Endothelial cell of umbilical vein (primary cell): ENCODE data around the gene SSB. TPM values are rescaled to one million over a fixed set of nuclear protein-coding genes. Genes with fewer than 3 reads are reported as not detected.

Source experiments
- BruUV-seq: library from RNA; stranded (reverse); fragments of 400-500 nt; replicated peaks from 2 replicates; lab custom pipeline; 2021; lab: Mats Ljungman, UMichigan
- CTCF ChIA-PET: fragments of 300-600, 350-600 bp; sonication (Branson Sonifier 250); formaldehyde crosslinking; loops from one replicate; lab custom pipeline; 2021; ENCODE audit warnings: antibody characterized with exemption, inconsistent platforms; lab: Charles Lee
- POLR2A ChIA-PET: fragments of 300-600, 350-600 bp; sonication (Branson Sonifier 250); formaldehyde crosslinking; loops from one replicate; lab custom pipeline; 2021; ENCODE audit warnings: antibody characterized with exemption, inconsistent platforms; lab: Charles Lee
- DNase-seq: peaks from one replicate; pipeline ENCODE4 v3.0.0-alpha.2; 2011; ENCODE audit warnings: low read depth, low spot score
- FAIRE-seq: peaks from 2 replicates; lab custom pipeline; 2011; peaks lifted over from hg19 to GRCh38; lab: Jason Lieb, UNC
- H2AFZ ChIP-seq: 2 replicates; pipeline ENCODE4 v1.6.0; 2012; ENCODE audit warnings: low read depth, low read length, control low read depth, inconsistent platforms
- H3K27ac ChIP-seq: 2 replicates; pipeline ENCODE4 v1.5.1; 2011; ENCODE audit warnings: low read depth, mild to moderate bottlenecking, control low read depth, low read length, moderate library complexity; ENCODE audit not compliant: insufficient read depth
- H3K27me3 ChIP-seq, 2 experiments: 2 replicates each; pipeline versions ENCODE4 v1.6.0 to v1.6.1; 2011; ENCODE audit warnings: low read length in 2 of 2, mixed read lengths in 1 of 2; ENCODE audit not compliant: control insufficient read depth in 2 of 2, insufficient read depth in 2 of 2
- H3K36me3 ChIP-seq, 2 experiments: 2 replicates in 1 of 2; 3 replicates in 1 of 2; pipeline ENCODE4 v1.5.1; 2011; ENCODE audit warnings: low read length in 2 of 2, mild to moderate bottlenecking in 1 of 2, moderate library complexity in 1 of 2; ENCODE audit not compliant: control insufficient read depth in 2 of 2, insufficient read depth in 2 of 2; ENCODE audit errors: extremely low read depth in 1 of 2
- H3K4me1 ChIP-seq: 3 replicates; pipeline ENCODE4 v1.5.1; 2011; ENCODE audit warnings: mild to moderate bottlenecking, low read length; ENCODE audit not compliant: control insufficient read depth, insufficient read depth; ENCODE audit errors: extremely low read depth
- H3K4me2 ChIP-seq: 2 replicates; pipeline ENCODE4 v1.6.1; 2011; ENCODE audit warnings: low read length, control low read depth, mixed read lengths; ENCODE audit not compliant: insufficient read depth
- H3K4me3 ChIP-seq, 3 experiments: fragments of 200-600 bp in 1 of 3; sonication (generic), shearing (Covaris generic) in 1 of 3; replicated peaks in 1 of 3; 2 replicates each; pipeline ENCODE4 v1.5.1; 2011 to 2016; ENCODE audit warnings: control low read depth in 3 of 3, low read length in 3 of 3, mild to moderate bottlenecking in 2 of 3, inconsistent platforms in 1 of 3, low read depth in 1 of 3, moderate library complexity in 1 of 3; ENCODE audit not compliant: insufficient read depth in 1 of 3
- H3K79me2 ChIP-seq: 2 replicates; pipeline ENCODE4 v1.6.0; 2012; ENCODE audit warnings: low read length, inconsistent platforms; ENCODE audit not compliant: control insufficient read depth, insufficient read depth
- H3K9ac ChIP-seq: replicated peaks from 2 replicates; pipeline ENCODE3; 2011; ENCODE audit warnings: low read length, control low read depth; ENCODE audit not compliant: insufficient read depth; ENCODE audit errors: extremely low read depth
- H3K9me1 ChIP-seq: replicated peaks from 3 replicates; pipeline ENCODE4 v1.6.0; 2011; ENCODE audit warnings: mild to moderate bottlenecking, low read length; ENCODE audit not compliant: control insufficient read depth, insufficient read depth; ENCODE audit errors: extremely low read depth
- H3K9me3 ChIP-seq: replicated peaks from 2 replicates; pipeline ENCODE4 v1.5.1; 2012; ENCODE audit warnings: low read length, inconsistent platforms; ENCODE audit not compliant: control insufficient read depth, insufficient read depth
- H4K20me1 ChIP-seq: replicated peaks from 2 replicates; pipeline ENCODE3; 2011; ENCODE audit warnings: mild to moderate bottlenecking, low read length; ENCODE audit not compliant: control insufficient read depth, insufficient read depth; ENCODE audit errors: extremely low read depth
- CTCF ChIP-seq, 2 donors: IDR thresholded peaks; 1 replicate in 1 of 2; 2 replicates in 1 of 2; pipeline ENCODE4 v1.5.1; 2011; ENCODE audit warnings: low read length in 2 of 2, mild to moderate bottlenecking in 2 of 2, moderate library complexity in 2 of 2, control low read depth in 1 of 2, inconsistent platforms in 1 of 2, low read depth in 1 of 2; ENCODE audit not compliant: insufficient read depth in 1 of 2; ENCODE audit errors: extremely low read depth in 1 of 2
- EZH2 ChIP-seq: IDR thresholded peaks from 2 replicates; pipeline ENCODE4 v1.6.1; 2012; ENCODE audit warnings: borderline replicate concordance, low read depth, mild to moderate bottlenecking, moderate library complexity, low read length, inconsistent platforms; ENCODE audit not compliant: severe bottlenecking
- GATA2 ChIP-seq: IDR thresholded peaks from 2 replicates; pipeline ENCODE4 v1.7.0; 2011; ENCODE audit warnings: low read depth, mild to moderate bottlenecking, moderate library complexity, mixed read lengths, low read length; ENCODE audit not compliant: insufficient read length, insufficient read depth
- JUN ChIP-seq: IDR thresholded peaks from 2 replicates; pipeline ENCODE4 v1.6.1; 2011; ENCODE audit warnings: borderline replicate concordance, low read depth; ENCODE audit not compliant: insufficient read length, insufficient read depth
- MAX ChIP-seq: IDR thresholded peaks from 2 replicates; pipeline ENCODE4 v1.6.1; 2011; ENCODE audit not compliant: insufficient read depth, insufficient read length
- POLR2A ChIP-seq: IDR thresholded peaks from 2 replicates; pipeline ENCODE4 v1.6.1; 2012; ENCODE audit warnings: low read depth, mild to moderate bottlenecking, control low read depth, low read length
- POLR2AphosphoS5 ChIP-seq: IDR thresholded peaks from 2 replicates; pipeline ENCODE4 v1.6.1; 2012; ENCODE audit warnings: low read depth, mild to moderate bottlenecking, control low read depth, low read length, moderate library complexity; ENCODE audit not compliant: insufficient read depth
- dilution Hi-C: fragments of 300-500 bp; cut with MboI; formaldehyde crosslinking; loops from one replicate; pipeline ENCODE4 v1.15.0; 2019; ENCODE audit warnings: low sequenced_read_pairs; ENCODE audit not compliant: extremely low pct_ligation_motif_present
- intact Hi-C: fragments of 100-400 bp; cut with micrococcal nuclease; formaldehyde crosslinking; loops from one replicate; pipeline ENCODE4 v1.10.0; 2022
- polyA plus RNA-seq, 4 experiments: library from polyadenylated mRNA; depleted of rRNA in 3 of 4; stranded (reverse) in 3 of 4; unstranded in 1 of 4; fragments of >200 nt; gene quantifications; 2 replicates each; pipeline versions ENCODE4 v1.2.1 to v1.2.3, GENCODE V29; 2011 to 2012; ENCODE audit warnings: missing spikeins in 1 of 4
- total RNA-seq: library from RNA; stranded (reverse); gene quantifications from 2 replicates; pipeline ENCODE4 v1.2.3, GENCODE V29; 2021

SSB gene
- total and polyA plus RNA-seq, 2 donors (not counting 3 experiments of a cell fraction or from before 2014, with no cell fraction given): 36.1 to 125 TPM

- Histone ChIP-seq H3K4me2 (no peak overlapping the region), H2AFZ (no peak overlapping the region), H4K20me1 (no peaks in the 10 kb centered on the region), H3K27me3 (no peaks in the 10 kb centered on the region), H3K79me2 (no peaks in the 10 kb centered on the region), H3K27ac (no peak overlapping the region), H3K4me1 (no peaks in the 10 kb centered on the region), H3K36me3 (no peaks in the 10 kb centered on the region), H3K4me3 (no peak overlapping the region), H3K9me1 (no peaks in the 10 kb centered on the region), H3K9me3 (no peaks in the 10 kb centered on the region), H3K9ac (no peak overlapping the region)
- BruUV-seq: no TSS peak
- ChIA-PET CTCF (interaction anchor here (0.9 kb wide), 1 partner anchor 309 kb away, joined by 3 read pairs; no protein-coding TSS in a partner anchor), POLR2A (no interaction called here)
- no peak for DNase-seq
- no peak for FAIRE-seq
- dilution Hi-C loops (no loop called here), intact Hi-C loops (no loop called here)
- TF ChIP-seq CTCF (IDR thresholded peaks at IDR 0.05; ENCODE audit: extremely low read depth in 1 of 2, insufficient read depth in 1 of 2, low read depth in 1 of 2, low read length in 2 of 2) (no peak), EZH2 (no peak), POLR2AphosphoS5 (no peak), MAX (no peak), POLR2A (no peak), JUN (no peak), GATA2 (no peak)
Measured at GRCh38 chr2:169761970-169762292, 36.7 kb upstream of the SSB start.
